H1 (cell line): ENCODE measurements around the gene ARHGEF2. TPM values are rescaled to one million over a fixed set of nuclear protein-coding genes. Genes with fewer than 3 reads are reported as not detected.

Experiments
- microRNA-seq, 2 experiments: library from miRNA; unstranded; fragments of <30 nt; microRNA quantifications; one replicate each; pipeline versions ENCODE4 to v1.2.0, GENCODE V29; 2016 to 2020; ENCODE audit warnings: borderline microRNAs expressed in 2 of 2, borderline number of aligned reads in 2 of 2, borderline replicate concordance in 1 of 2
- polyA plus RNA-seq, 7 experiments: library from polyadenylated mRNA; depleted of rRNA in 3 of 7; stranded (reverse) in 5 of 7; unstranded in 2 of 7; fragments of >200 nt in 5 of 7; fragments of 200-250 nt in 2 of 7; gene quantifications; 1 replicate in 5 of 7; 2 replicates in 1 of 7; 4 replicates in 1 of 7; pipeline versions ENCODE4 v1.2.1 to v1.2.3, GENCODE V29; 2011 to 2013; ENCODE audit warnings: missing spikeins in 2 of 7, mixed read lengths in 2 of 7
- small RNA-seq: library from polyadenylated mRNA; stranded (forward); fragments of <200 nt; extraction: miRNeasy Mini kit (QIAGEN cat#:217004); gene quantifications from one replicate; pipeline ENCODE3, GENCODE V24; 2013; ENCODE audit not compliant: insufficient read depth
- total RNA-seq: library from RNA; stranded (reverse); fragmentation: NEBNext Ultra II Directional; extraction: Animal tissue kit (Norgen Biotek cat#: 25700); gene quantifications from 2 replicates; pipeline ENCODE4 v1.2.1, GENCODE V29; 2021

ARHGEF2 gene
- total and polyA plus RNA-seq, 2 of the 8 experiments (the other 6 are each of a cell fraction or from before 2014, with no cell fraction given) = 42.7 to 80.5 TPM

Small RNA genes lying within 50 kb of the gene (microRNA-seq; reads per million reads assigned to microRNA genes)
- 0 reads per million in 2 experiments for gene MIR6738

Small RNA genes lying within 50 kb of the gene (small RNA-seq; reads per million reads assigned to genes)
- gene MIR6738 = 0.69 reads per million
- gene SCARNA4 = not detected
- 22.8 reads per million, percentile 93 among the genes with 10 or more reads in this experiment for gene SNORA80E

Other genes with a start within 250 kb of the ARHGEF2 start
- 52.1 and 52.9 TPM in 2 replicates for gene GON4L, start 121.3 kb downstream of the ARHGEF2 start, total RNA-seq
- 25.7 and 26.2 TPM in 2 replicates for gene GON4L, start 121.3 kb downstream of the ARHGEF2 start, polyA plus RNA-seq (2011; rRNA removed)
- gene SYT11, start 119.0 kb downstream of the ARHGEF2 start, total RNA-seq = 9.6 and 9.7 TPM in 2 replicates
- gene SYT11, start 119.0 kb downstream of the ARHGEF2 start, polyA plus RNA-seq (2011; rRNA removed) = 6.1 and 7.2 TPM in 2 replicates
- 25.3 TPM in 2 replicates for gene RIT1, start 67.2 kb downstream of the ARHGEF2 start, total RNA-seq
- 19.7 and 26.8 TPM in 2 replicates for gene RIT1, start 67.2 kb downstream of the ARHGEF2 start, polyA plus RNA-seq (2011; rRNA removed)
- gene KHDC4, start 44.1 kb downstream of the ARHGEF2 start, total RNA-seq = 53.4 and 56.6 TPM in 2 replicates
- 59.9 and 81.1 TPM in 2 replicates for gene KHDC4, start 44.1 kb downstream of the ARHGEF2 start, polyA plus RNA-seq (2011; rRNA removed)
- gene RXFP4, start 36.9 kb downstream of the ARHGEF2 start, total RNA-seq = not detected in 2 replicates
- gene RXFP4, start 36.9 kb downstream of the ARHGEF2 start, polyA plus RNA-seq (2011; rRNA removed) = 0.09 TPM in 1 of 2 replicates, not detected in the other
- gene SSR2, start 42.4 kb upstream of the ARHGEF2 start, total RNA-seq = 190 and 196 TPM in 2 replicates
- gene SSR2, start 42.4 kb upstream of the ARHGEF2 start, polyA plus RNA-seq (2011; rRNA removed) = 411 and 648 TPM in 2 replicates
- 37.7 and 39.8 TPM in 2 replicates for gene UBQLN4, start 75.3 kb upstream of the ARHGEF2 start, total RNA-seq
- 47.8 and 52.0 TPM in 2 replicates for gene UBQLN4, start 75.3 kb upstream of the ARHGEF2 start, polyA plus RNA-seq (2011; rRNA removed)
- gene LAMTOR2, start 76.2 kb upstream of the ARHGEF2 start, total RNA-seq = 50.5 and 54.7 TPM in 2 replicates
- 122 and 131 TPM in 2 replicates for gene LAMTOR2, start 76.2 kb upstream of the ARHGEF2 start, polyA plus RNA-seq (2011; rRNA removed)
- gene RAB25, start 82.6 kb upstream of the ARHGEF2 start, total RNA-seq = 34.8 and 38.5 TPM in 2 replicates
- 98.2 and 117 TPM in 2 replicates for gene RAB25, start 82.6 kb upstream of the ARHGEF2 start, polyA plus RNA-seq (2011; rRNA removed)
- 52.4 and 54.7 TPM in 2 replicates for gene MEX3A, start 103.9 kb upstream of the ARHGEF2 start, total RNA-seq
- gene MEX3A, start 103.9 kb upstream of the ARHGEF2 start, polyA plus RNA-seq (2011; rRNA removed) = 34.1 and 43.5 TPM in 2 replicates
- gene LMNA, start 136.2 kb upstream of the ARHGEF2 start, total RNA-seq = 46.8 and 48.0 TPM in 2 replicates
- 25.8 and 38.3 TPM in 2 replicates for gene LMNA, start 136.2 kb upstream of the ARHGEF2 start, polyA plus RNA-seq (2011; rRNA removed)
- 5.9 and 7.3 TPM in 2 replicates for gene SEMA4A, start 175.0 kb upstream of the ARHGEF2 start, total RNA-seq
- gene SEMA4A, start 175.0 kb upstream of the ARHGEF2 start, polyA plus RNA-seq (2011; rRNA removed) = 10.6 and 12.0 TPM in 2 replicates
- 23.4 and 31.4 TPM in 2 replicates for gene SLC25A44, start 215.6 kb upstream of the ARHGEF2 start, total RNA-seq
- gene SLC25A44, start 215.6 kb upstream of the ARHGEF2 start, polyA plus RNA-seq (2011; rRNA removed) = 27.0 and 32.1 TPM in 2 replicates
- 113 and 116 TPM in 2 replicates for gene PMF1, start 234.5 kb upstream of the ARHGEF2 start, total RNA-seq
- gene PMF1, start 234.5 kb upstream of the ARHGEF2 start, polyA plus RNA-seq (2011; rRNA removed) = 296 and 337 TPM in 2 replicates